SK-N-SH treated with all-trans-retinoic acid at 6 μM for 48 hours (cell line): ENCODE measurements around the gene MATN4.

ENCODE experiments used
- ARNTL ChIP-seq: fragments of 450-650 bp; formaldehyde crosslinking; IDR thresholded peaks from 2 replicates; pipeline ENCODE4 v1.5.0; 2020; ENCODE audit warnings: low read depth, mild to moderate bottlenecking, moderate library complexity, borderline replicate concordance
- BACH2 ChIP-seq: fragments of 250-450 bp; sonication (Bioruptor Pico); IDR thresholded peaks from 2 replicates; pipeline ENCODE4 v1.9.0; 2021; ENCODE audit warnings: mild to moderate bottlenecking, borderline replicate concordance
- CSDC2 ChIP-seq: fragments of 250-450 bp; sonication (Bioruptor Pico); IDR thresholded peaks from 2 replicates; pipeline ENCODE4 v1.5.0; 2020; ENCODE audit warnings: mild to moderate bottlenecking, moderate library complexity
- GLIS3 ChIP-seq: fragments of 250-450 bp; sonication (Bioruptor Pico); IDR thresholded peaks from 2 replicates; pipeline ENCODE4 v1.5.0; 2020; ENCODE audit warnings: mild to moderate bottlenecking, moderate library complexity
- ISL1 ChIP-seq: fragments of 250-450 bp; sonication (Bioruptor Pico); IDR thresholded peaks from 2 replicates; pipeline ENCODE4 v2.1.2; 2022; ENCODE audit warnings: mild to moderate bottlenecking, moderate library complexity
- PPARA ChIP-seq: fragments of 250-450 bp; sonication (Bioruptor Pico); IDR thresholded peaks from 2 replicates; pipeline ENCODE4 v1.5.0; 2020; ENCODE audit warnings: mild to moderate bottlenecking, borderline replicate concordance
- SNAI2 ChIP-seq: fragments of 250-450 bp; sonication (Bioruptor Pico); IDR thresholded peaks from 2 replicates; pipeline ENCODE4 v1.5.0; 2020; ENCODE audit warnings: mild to moderate bottlenecking, moderate library complexity
- TCF4 ChIP-seq: fragments of 250-450 bp; sonication (Bioruptor Pico); IDR thresholded peaks from 2 replicates; pipeline ENCODE4 v1.8.0; 2021; ENCODE audit warnings: mild to moderate bottlenecking, moderate library complexity, borderline replicate concordance
- ZC3H10 ChIP-seq: fragments of 250-450 bp; sonication (Bioruptor Pico); IDR thresholded peaks from 2 replicates; pipeline ENCODE4 v1.5.1; 2021; ENCODE audit warnings: mild to moderate bottlenecking, moderate library complexity
- ZFP3 ChIP-seq: fragments of 250-450 bp; sonication (Bioruptor Pico); IDR thresholded peaks from 2 replicates; pipeline ENCODE4 v1.5.0; 2020; ENCODE audit warnings: mild to moderate bottlenecking, moderate library complexity
- ZFP30 ChIP-seq: fragments of 450-650 bp; formaldehyde crosslinking; IDR thresholded peaks from 2 replicates; pipeline ENCODE4 v1.5.0; 2022; ENCODE audit warnings: mild to moderate bottlenecking, moderate library complexity
- ZNF70 ChIP-seq: fragments of 450-650 bp; formaldehyde crosslinking; IDR thresholded peaks from 2 replicates; pipeline ENCODE4 v1.5.0; 2020; ENCODE audit warnings: mild to moderate bottlenecking, moderate library complexity
- TF ChIP-seq, protein P1 (sequence below): fragments of 250-450 bp; sonication (Bioruptor Pico); IDR thresholded peaks from 2 replicates; pipeline ENCODE4 v1.5.1; 2020; ENCODE audit warnings: low read depth, mild to moderate bottlenecking, moderate library complexity
- TF ChIP-seq, protein P2 (sequence below): fragments of 250-450 bp; sonication (Bioruptor Pico); IDR thresholded peaks from 2 replicates; pipeline ENCODE4 v1.8.0; 2021; ENCODE audit warnings: low read depth, mild to moderate bottlenecking, moderate library complexity, borderline replicate concordance

DNA sequence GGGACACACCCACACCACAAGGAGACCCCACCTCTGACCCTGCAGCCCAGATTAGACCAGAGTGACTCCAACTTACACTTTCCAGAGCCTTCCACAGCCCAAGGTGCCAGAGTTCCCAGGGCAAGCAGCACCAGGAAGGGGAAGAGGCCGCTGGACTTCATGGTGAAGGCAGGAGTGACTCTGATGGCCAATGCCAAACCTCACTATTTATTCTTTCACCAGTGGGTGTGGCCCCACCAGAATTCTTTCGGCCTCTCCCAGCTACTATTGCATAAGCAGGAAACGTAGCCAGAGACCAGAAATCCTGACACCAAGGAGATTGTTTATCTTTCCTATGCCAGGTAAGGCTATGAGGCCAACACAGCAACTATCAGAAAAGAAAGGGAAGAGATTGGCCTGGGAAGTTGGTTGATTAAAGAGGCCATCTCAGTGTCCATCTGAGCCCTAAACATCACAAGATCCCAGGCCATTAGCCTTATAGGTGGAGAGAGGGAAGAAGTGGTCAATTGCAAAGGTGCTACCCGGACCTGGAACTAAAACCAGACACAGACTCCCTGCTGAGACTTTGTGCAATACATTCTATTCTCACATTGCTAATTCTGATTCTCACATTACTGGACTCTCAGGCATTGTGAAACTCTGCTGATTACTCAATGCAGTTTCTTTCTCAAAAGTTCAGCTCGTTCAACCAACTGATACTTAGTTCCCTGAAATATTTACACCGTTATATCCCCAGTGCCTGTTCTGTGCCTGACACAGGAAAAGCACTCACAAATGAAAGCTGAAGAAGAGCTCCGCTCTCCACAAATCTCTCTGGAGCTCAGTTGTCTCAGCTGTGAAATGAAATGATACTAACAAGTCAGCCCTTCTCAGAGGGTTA is 53.5 kb downstream of the MATN4 start, which contains the start of gene SLPI:
- TF ChIP-seq ZC3H10 = no peak
- no peak for TF ChIP-seq CSDC2 (CRISPR knock-in tag)
- TF ChIP-seq SNAI2 (CRISPR knock-in tag) = no peak
- TF ChIP-seq ARNTL (CRISPR knock-in tag) = no peak
- no peak for TF ChIP-seq BACH2
- TF ChIP-seq ZNF70 (CRISPR knock-in tag) = no peak
- TF ChIP-seq, protein P1, sequence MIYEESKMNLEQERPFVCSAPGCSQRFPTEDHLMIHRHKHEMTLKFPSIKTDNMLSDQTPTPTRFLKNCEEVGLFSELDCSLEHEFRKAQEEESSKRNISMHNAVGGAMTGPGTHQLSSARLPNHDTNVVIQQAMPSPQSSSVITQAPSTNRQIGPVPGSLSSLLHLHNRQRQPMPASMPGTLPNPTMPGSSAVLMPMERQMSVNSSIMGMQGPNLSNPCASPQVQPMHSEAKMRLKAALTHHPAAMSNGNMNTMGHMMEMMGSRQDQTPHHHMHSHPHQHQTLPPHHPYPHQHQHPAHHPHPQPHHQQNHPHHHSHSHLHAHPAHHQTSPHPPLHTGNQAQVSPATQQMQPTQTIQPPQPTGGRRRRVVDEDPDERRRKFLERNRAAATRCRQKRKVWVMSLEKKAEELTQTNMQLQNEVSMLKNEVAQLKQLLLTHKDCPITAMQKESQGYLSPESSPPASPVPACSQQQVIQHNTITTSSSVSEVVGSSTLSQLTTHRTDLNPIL (CRISPR knock-in tag) = no peak
- TF ChIP-seq ZFP30 (CRISPR knock-in tag) = no peak
- no peak for TF ChIP-seq ISL1 (CRISPR knock-in tag)
- TF ChIP-seq, protein P2, sequence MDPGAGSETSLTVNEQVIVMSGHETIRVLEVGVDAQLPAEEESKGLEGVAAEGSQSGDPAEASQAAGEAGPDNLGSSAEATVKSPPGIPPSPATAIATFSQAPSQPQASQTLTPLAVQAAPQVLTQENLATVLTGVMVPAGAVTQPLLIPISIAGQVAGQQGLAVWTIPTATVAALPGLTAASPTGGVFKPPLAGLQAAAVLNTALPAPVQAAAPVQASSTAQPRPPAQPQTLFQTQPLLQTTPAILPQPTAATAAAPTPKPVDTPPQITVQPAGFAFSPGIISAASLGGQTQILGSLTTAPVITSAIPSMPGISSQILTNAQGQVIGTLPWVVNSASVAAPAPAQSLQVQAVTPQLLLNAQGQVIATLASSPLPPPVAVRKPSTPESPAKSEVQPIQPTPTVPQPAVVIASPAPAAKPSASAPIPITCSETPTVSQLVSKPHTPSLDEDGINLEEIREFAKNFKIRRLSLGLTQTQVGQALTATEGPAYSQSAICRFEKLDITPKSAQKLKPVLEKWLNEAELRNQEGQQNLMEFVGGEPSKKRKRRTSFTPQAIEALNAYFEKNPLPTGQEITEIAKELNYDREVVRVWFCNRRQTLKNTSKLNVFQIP (CRISPR knock-in tag) = no peak
- TF ChIP-seq ZFP3 = no peak
- no peak for TF ChIP-seq TCF4 (CRISPR knock-in tag)
- no peak for TF ChIP-seq GLIS3 (CRISPR knock-in tag)
- no peak for TF ChIP-seq PPARA (CRISPR knock-in tag)
